Epidermal melanocyte (primary cell): Measurements from ENCODE around the gene PDLIM7.

Experiments
- DNase-seq: peaks from one replicate; pipeline ENCODE4 v3.0.0; 2011; ENCODE audit warnings: low spot score; ENCODE audit not compliant: insufficient read length

PDLIM7 gene

GRCh38 chr5:177524941-177525655 lies 27.7 kb upstream of the PDLIM7 start:
- no peak for DNase-seq

GRCh38 chr5:177524539-177524900 lies 27.1 kb upstream of the PDLIM7 start:
- DNase-seq: no peak

DNA sequence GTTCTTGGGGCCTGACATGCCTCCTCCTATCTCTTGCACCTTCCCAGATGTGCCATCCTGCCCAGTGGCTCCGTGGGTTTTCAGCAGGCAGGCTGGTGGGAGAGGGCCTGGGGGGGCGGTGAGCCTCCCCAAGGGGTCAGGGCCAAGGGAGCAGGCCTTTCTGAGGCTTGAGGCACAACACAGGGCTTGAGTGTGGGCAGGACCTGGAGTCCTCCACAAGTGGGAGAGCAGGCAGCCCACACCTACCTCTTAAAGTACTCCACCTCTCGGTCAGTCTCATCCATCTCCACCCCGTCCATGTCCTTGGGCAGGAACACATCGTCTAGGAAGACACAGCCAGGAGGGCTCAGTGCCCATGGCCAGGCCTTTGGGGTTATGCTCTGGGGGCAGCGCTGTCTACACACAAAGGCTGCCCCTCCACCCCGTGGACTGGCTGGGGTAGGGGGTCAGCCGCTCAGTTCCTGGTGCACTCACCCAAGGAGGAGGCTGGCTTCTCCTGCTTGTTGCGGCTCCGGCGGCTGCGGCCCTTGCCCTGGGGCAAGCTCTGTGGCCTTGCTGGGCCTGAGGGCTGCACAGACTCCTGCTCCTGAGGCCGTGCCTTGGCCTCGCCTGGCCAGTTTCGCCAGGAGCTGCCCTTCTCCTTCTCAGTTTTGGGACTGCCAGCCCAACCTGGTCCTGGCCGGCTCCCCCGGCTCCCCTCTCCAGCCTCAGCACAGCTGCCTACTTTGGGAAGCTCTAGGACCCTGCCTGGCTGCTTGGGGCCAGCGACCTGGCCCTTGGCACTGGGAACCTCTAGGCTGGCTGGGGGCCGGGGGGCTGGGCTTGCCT lies 26.5 kb upstream of the PDLIM7 start:
- no peak for DNase-seq

GRCh38 chr5:177520916-177521513 lies 23.6 kb upstream of the PDLIM7 start:
- DNase-seq: no peak

DNA sequence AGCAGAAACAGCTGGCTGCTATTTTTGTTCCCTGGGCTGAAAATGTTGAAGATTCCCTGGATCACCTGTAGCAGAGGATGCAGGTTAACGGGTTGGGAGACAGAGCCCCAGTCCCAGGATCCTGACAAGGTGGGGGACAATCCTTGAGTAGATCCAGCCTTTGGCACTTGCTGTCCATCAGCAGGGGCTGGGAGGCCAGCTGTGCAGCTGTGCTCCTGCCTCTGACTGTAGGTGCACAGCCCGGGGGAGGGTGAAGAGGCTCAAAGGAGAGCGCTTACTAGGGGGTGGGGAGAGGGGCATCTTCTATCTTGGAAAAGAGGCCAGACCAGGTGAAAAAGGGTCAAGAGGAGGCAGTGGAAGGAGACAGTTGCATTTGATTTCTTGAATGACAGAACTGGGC lies 22.9 kb upstream of the PDLIM7 start:
- DNase-seq: no peak

- DNase-seq: no peak
Observed at GRCh38 chr5:177519463-177520235, 22.2 kb upstream of the PDLIM7 start.

DNA sequence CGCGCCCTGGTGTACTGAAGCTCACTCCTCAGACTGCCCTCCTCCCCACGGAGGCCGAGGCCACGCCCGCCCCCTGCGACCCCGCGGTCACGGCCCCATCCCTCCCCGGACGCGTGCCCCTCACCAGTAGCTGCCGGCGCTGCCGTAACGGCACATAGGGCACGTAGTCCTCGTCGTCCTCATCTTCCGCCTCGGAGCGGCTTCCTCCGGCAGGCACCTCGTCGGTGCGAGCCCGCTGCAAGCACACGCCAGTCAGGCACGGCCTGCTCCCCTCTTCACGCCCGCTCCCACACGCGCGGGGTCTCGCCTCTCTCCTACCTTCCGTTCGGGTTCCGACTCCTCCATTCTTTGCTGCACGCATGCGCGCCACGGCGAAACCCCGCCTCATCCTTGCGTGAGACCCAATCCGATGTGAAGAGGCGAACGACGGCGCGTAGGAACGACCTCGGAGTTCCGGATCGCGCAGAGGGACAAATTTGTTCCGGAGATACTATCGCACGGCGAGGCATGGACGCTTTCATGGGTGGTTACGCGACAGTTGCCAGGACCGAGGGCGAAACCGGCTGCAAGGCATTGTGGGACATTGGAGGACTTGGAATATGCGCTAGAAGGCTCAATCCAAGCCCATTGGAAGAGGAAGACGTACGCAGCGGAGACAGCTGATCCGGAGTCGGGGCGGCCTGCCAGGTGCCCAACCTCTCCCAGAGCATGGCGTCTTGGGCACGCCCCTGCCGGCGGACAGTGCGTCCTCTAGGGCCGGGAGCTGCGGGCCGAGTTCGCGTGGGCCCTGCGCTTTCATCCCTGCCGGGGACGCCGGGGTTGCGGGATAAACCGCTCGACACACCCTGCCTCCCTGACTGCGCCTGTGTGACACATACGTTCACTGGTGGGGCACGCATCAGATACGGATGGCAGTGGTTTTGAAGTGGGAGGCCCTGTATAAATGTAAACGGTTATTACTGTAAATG lies 19.5 kb upstream of the PDLIM7 start, which contains the start of gene DDX41:
DDX41 (minus strand) TSS at position 361 of the 968 bp plus-strand sequence; CDS start at position 345, 16 bp downstream.
- DNase-seq: peak; percentile 100

GRCh38 chr5:177515580-177515979 lies 18.2 kb upstream of the PDLIM7 start:
- DNase-seq: no peak

- DNase-seq: no peak
Observed at GRCh38 chr5:177514541-177514940, 17.1 kb upstream of the PDLIM7 start.

DNA sequence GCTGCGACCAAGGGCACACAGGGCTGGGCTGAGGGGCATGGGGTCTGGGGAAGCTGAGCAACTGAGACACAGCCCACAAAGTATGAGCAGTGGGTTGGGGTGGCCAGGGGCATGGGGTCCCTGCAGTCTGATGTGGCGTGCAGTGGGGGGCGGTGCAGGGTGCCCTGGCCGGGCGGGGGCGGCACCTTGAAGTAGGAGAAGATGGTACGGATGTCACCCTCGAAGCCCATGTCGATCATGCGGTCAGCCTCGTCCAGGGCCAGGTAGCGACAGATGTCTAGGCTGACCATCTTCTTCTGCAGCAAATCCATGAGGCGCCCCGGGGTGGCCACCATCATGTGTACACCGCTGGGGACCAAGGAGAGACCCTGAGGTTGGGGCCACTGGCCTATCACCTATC lies 16.1 kb upstream of the PDLIM7 start:
- DNase-seq: no peak

DNA sequence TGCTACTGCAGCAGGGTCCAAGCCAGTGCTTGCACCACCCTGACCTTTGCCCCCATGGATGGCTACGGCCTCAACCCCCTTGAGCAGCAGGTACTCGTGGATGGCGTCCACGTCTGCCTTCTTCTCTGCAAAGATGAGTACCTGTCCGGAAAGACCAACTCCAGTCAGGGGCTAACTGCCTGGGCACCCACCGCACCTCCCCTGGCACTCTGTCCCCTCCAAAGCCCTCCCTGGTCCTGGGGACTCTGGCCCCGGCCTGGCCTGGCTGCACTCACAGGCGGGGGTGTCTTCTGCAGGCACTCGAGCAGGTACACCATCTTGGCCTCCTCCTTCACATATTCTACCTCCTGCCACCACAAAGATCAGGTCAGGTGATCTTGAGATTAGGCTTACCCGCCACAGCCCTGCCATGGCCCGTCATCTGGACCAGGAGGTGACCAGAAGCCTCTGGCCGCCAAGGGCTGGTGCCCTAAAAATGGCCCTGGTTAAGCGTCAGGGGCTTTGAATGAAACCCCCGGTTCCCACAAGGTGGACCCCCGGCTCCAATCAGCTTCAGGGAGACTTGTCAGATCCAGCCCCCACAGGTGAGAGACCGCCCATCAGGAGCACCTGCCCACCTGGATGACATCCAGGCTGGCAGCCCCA lies 15.5 kb upstream of the PDLIM7 start:
- no peak for DNase-seq

GRCh38 chr5:177511796-177512675 lies 14.6 kb upstream of the PDLIM7 start:
- no peak for DNase-seq

DNA sequence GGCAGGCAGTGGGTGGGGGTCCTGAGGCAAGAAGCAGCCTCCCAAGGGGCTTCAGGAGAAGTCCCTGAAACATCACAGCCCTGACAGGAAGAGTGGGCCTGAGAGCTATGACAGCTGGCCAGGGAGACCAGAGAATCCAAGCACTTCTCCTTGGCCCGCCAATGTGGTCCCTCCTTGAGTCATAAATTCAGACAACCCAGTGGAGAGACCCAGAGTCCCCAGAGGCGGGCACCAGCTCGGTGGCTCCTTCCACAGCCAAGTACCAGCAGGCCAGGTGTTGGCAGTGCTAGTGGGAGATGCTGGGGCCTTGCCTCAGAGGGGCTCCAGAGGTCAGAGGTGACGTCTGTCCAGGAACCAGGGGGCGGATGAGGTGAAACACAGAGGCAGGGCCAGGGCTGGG lies 13.8 kb upstream of the PDLIM7 start:
- no peak for DNase-seq

DNA sequence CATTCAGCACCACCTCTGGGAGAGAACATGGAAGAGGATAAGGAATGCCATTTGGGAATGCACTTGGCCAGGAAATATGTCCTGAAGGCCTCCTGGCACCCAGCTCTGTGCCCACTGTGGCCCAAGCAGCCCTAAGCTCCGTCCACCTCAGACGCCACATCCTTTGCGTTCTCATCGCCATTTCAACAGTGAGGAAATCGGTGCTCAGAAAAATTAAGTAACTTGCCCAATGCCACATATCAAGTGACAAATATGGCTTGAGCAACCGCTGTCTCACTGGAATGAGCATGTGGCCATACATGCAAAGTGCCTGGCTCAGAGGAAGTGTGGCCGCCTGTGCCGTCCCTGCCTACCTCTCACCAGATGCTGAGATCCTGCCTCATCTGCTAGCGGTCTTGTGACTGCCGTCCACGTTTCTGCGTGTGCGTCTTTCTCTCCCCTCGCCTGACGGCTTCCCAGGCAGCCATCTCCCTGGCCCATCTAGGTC lies 13.2 kb upstream of the PDLIM7 start:
- DNase-seq: no peak

DNA sequence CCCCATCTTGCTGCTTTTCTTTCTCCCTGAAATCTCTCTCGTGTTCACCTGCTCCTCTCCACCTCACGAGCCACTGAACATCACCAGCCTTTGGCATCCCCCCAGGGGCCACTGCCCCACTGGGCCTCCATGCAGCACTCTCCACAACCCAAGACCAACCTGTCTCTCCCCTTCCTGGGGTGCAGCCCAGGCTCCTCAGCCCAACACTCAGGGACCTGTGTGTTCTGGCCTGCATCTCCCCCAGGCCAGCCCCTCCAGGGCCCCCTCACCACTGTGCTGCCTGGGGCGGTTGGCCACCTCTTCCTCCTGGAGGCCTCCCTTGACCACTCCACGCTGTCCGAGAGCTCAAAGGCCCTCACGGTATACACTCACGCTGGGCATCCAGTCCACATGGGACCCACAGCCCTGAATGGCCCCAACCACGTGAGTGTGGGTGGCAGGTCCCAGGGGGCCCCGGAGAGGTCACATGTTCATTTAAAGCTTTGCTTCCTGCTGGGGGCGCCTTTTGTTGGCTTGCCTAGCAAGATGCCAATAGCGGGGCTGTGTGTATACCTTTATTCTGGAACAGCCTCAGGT lies 12.7 kb upstream of the PDLIM7 start:
- no peak for DNase-seq

GRCh38 chr5:177509381-177509951 lies 12.1 kb upstream of the PDLIM7 start, which contains the start of gene DOK3:
Gene DOK3 (minus strand): TSS chr5:177509826. CDS start chr5:177509540, 286 bp downstream.
- DNase-seq: no peak

DNA sequence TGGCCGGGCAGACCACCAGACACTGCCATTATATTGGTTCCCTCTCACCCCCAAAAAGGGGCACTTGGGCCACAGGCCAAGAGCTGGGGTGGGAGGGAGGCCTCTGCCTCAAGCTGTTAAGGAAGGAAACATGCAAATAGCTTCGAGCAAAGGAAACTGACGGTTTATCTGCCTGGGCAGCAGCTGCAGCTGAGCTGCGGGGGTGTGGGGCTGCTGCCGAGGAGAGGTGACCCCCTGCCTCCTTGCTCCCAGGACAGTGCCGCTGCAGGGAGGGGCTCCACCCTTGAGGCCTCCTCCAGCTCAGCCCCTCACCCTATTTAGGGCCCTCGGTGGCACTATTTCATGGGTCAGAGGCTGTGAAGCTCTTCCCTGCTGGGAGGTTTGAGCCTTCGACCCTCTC lies 11.4 kb upstream of the PDLIM7 start:
- DNase-seq: no peak

DNA sequence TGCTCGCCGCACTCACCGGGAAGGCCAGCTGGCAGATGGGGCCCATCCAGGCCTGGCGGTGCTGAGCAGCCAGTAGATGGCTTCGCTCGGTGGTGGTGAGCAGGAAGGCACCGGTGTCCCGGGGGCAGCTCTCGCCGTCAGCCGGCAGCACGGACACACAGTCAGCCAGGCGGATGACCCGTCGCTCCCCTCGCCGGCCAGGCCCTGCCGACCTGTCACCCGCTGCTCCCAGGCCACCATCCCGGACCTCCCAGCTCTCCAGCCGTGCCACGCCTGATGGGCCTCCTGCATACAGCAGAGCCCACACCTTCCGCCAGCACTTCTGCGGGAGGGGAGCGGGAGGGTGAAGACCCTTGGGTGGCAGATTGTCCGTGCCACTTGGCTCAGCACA lies 10.8 kb upstream of the PDLIM7 start:
- DNase-seq: no peak
